ENCODE measurements around the gene NBDY.

- TF ChIP-seq ZNF431 (CRISPR knock-in tag; IDR thresholded peaks at IDR 0.05; ENCODE audit: borderline replicate concordance, low read depth), result no peak
- no peak for TF ChIP-seq ZNF225 (CRISPR knock-in tag; IDR thresholded peaks at IDR 0.05)
- TF ChIP-seq MYC (CRISPR knock-in tag; IDR thresholded peaks at IDR 0.05; ENCODE audit: borderline replicate concordance), result no peak
Observed at GRCh38 chrX:56790778-56791177, 61.7 kb downstream of the NBDY start.
